Neural cell (in vitro differentiated cells): Measurements from ENCODE around the gene MED15. TPM values are rescaled to one million over a fixed set of nuclear protein-coding genes. Genes with fewer than 3 reads are reported as not detected.

Experiments
- H2AFZ ChIP-seq: fragments of 200-600, 300-800 bp; sonication (generic), shearing (Covaris generic); 2 replicates; pipeline ENCODE4 v1.6.0; 2014; ENCODE audit warnings: low read depth, mild to moderate bottlenecking, antibody characterized with exemption, low read length, moderate library complexity
- H3F3A ChIP-seq: fragments of 200-600 bp; shearing (Covaris generic); 2 replicates; pipeline ENCODE4 v1.6.1; 2016; ENCODE audit warnings: mild to moderate bottlenecking, moderate library complexity, mixed read lengths, antibody characterized with exemption, low read length; ENCODE audit not compliant: insufficient read depth, poor library complexity, severe bottlenecking
- H3K27ac ChIP-seq: fragments of 200-600, 300-800 bp; sonication (generic), shearing (Covaris generic); 2 replicates; pipeline ENCODE4 v1.5.1; 2014; ENCODE audit warnings: mild to moderate bottlenecking, low read length, moderate library complexity
- H3K27me3 ChIP-seq: fragments of 300-800, 200-600 bp; sonication (generic), shearing (Covaris generic); 2 replicates; pipeline ENCODE4 v1.6.0; 2014; ENCODE audit warnings: mild to moderate bottlenecking, low read depth, low read length, moderate library complexity; ENCODE audit not compliant: insufficient read depth
- H3K36me3 ChIP-seq: fragments of 300-800, 200-600 bp; sonication (generic), shearing (Covaris generic); 2 replicates; pipeline ENCODE4 v1.5.1; 2014; ENCODE audit warnings: mild to moderate bottlenecking, antibody characterized with exemption, low read length, moderate library complexity; ENCODE audit not compliant: insufficient read depth
- H3K4me2 ChIP-seq: fragments of 300-800, 200-600 bp; sonication (generic), shearing (Covaris generic); 2 replicates; pipeline ENCODE4 v1.6.0; 2014; ENCODE audit warnings: mild to moderate bottlenecking, low read length
- H3K4me3 ChIP-seq: fragments of 300-800, 200-600 bp; sonication (generic), shearing (Covaris generic); 2 replicates; pipeline ENCODE4 v1.5.1; 2014; ENCODE audit warnings: mild to moderate bottlenecking, low read length, moderate library complexity
- H3K79me2 ChIP-seq: fragments of 200-600 bp; shearing (Covaris generic); replicated peaks from 2 replicates; pipeline ENCODE4 v1.6.0; 2014; ENCODE audit warnings: mild to moderate bottlenecking, low read length, moderate library complexity; ENCODE audit not compliant: insufficient read depth
- H3K9ac ChIP-seq: fragments of 300-800, 200-600 bp; sonication (generic), shearing (Covaris generic); 2 replicates; pipeline ENCODE4 v1.6.1; 2016; ENCODE audit warnings: mild to moderate bottlenecking, low read length, mixed read lengths
- H3K9me2 ChIP-seq: fragments of 200-600 bp; shearing (Covaris generic); 2 replicates; pipeline ENCODE4 v1.6.1; 2016; ENCODE audit warnings: mild to moderate bottlenecking, low read length, mixed read lengths; ENCODE audit not compliant: insufficient read depth
- H3K9me3 ChIP-seq: fragments of 200-600, 300-800 bp; sonication (generic), shearing (Covaris generic); 2 replicates; pipeline ENCODE4 v1.6.1; 2016; ENCODE audit warnings: mild to moderate bottlenecking, mixed run types, low read length, moderate library complexity, mixed read lengths
- H4K20me1 ChIP-seq: fragments of 200-600 bp; shearing (Covaris generic); 2 replicates; pipeline ENCODE4 v1.6.1; 2016; ENCODE audit warnings: mild to moderate bottlenecking, mixed run types; ENCODE audit not compliant: insufficient read depth
- EP300 ChIP-seq: fragments of 450-650 bp; conservative IDR thresholded peaks from 2 replicates; pipeline ENCODE4 v1.6.1; 2014; ENCODE audit warnings: antibody characterized with exemption, mild to moderate bottlenecking, moderate library complexity; ENCODE audit not compliant: poor library complexity, severe bottlenecking
- EZH2 ChIP-seq: fragments of 200-600, 300-800 bp; shearing (Covaris generic), sonication (generic); IDR thresholded peaks from 2 replicates; pipeline ENCODE4 v1.6.1; 2014; ENCODE audit warnings: antibody characterized with exemption, low read length, borderline replicate concordance, mild to moderate bottlenecking; ENCODE audit not compliant: insufficient read depth, poor library complexity, severe bottlenecking
- MXI1 ChIP-seq: fragments of 450-650 bp; conservative IDR thresholded peaks from 2 replicates; pipeline ENCODE4 v1.6.1; 2014; ENCODE audit warnings: antibody characterized with exemption, mild to moderate bottlenecking; ENCODE audit not compliant: poor library complexity, severe bottlenecking
- POLR2AphosphoS5 ChIP-seq: IDR thresholded peaks from 2 replicates; pipeline ENCODE4 v1.6.1; 2012
- SMC3 ChIP-seq: fragments of 450-650 bp; conservative IDR thresholded peaks from 2 replicates; pipeline ENCODE4 v1.6.1; 2014; ENCODE audit warnings: antibody characterized with exemption, mild to moderate bottlenecking, moderate library complexity; ENCODE audit not compliant: poor library complexity
- TAF1 ChIP-seq: IDR thresholded peaks from 2 replicates; pipeline ENCODE4 v1.6.1; 2012; ENCODE audit warnings: low read depth
- polyA plus RNA-seq: library from polyadenylated mRNA; depleted of rRNA; stranded (reverse); fragments of >200 nt; gene quantifications from 2 replicates; pipeline ENCODE4 v1.2.3, GENCODE V29; 2014
- TF ChIP-seq, protein P1 (sequence below): IDR thresholded peaks from 2 replicates; pipeline ENCODE4 v1.6.1; 2012; ENCODE audit warnings: borderline replicate concordance
- TF ChIP-seq, protein P2 (sequence below): fragments of 450-650 bp; IDR thresholded peaks from 2 replicates; pipeline ENCODE4 v1.5.1; 2014; ENCODE audit warnings: antibody characterized with exemption, mild to moderate bottlenecking, moderate library complexity; ENCODE audit not compliant: poor library complexity, severe bottlenecking

Gene MED15
- polyA plus RNA-seq, 1 donor from 2014 or later: 13.2 TPM

DNA sequence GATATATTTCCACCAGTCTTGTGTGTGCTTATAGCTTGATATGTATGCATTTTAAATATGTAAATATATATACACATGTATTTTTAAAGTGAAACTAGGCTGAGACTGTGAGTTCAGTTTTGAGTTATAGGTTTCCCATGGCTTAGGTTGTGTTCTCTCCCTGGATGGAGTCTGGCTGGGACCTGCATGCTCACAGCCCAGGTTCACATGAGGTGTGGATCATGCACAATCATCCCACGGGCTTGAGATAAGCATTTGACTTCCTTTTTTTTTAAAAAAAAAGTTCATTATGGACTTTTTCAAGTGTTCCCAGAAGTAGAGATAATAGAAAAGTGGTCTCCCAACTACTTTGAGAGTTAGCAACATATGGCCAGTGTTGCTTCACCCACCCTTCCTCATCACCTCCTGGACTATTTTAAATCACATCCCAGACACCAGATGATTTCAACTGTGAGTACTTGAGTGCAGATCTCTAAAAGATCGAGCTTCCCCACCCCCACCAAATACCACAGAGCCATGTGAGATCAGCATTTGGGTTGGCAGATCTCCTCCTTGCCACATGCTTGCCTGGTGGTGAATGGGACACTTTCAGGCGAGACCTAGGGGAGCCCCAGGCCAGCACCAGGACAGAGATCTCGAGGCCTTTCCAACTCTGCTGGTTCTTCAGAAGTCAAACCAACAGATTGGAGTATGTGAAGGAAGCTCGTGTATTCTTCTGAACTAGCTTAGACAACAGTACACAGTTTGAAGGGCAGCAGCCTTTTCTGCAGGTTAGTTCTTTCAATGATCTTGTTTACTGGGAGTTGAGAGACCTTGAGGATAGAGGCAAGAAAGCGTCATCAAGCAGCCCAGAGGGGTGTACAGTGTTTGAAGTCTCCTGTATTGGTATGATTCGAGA, 15.9 kb downstream of the MED15 start:
- no peaks in the 10 kb centered on the region for H3F3A ChIP-seq
- no peaks in the 10 kb centered on the region for H4K20me1 ChIP-seq
- H3K9me2 ChIP-seq: no peaks in the 10 kb centered on the region
- no peaks in the 10 kb centered on the region for H3K9me3 ChIP-seq
- peaks cover 5% of the 10 kb centered on the region for H3K36me3 ChIP-seq
- no peaks in the 10 kb centered on the region for H3K27me3 ChIP-seq
- no peak for TF ChIP-seq EP300
- TF ChIP-seq, protein P1, sequence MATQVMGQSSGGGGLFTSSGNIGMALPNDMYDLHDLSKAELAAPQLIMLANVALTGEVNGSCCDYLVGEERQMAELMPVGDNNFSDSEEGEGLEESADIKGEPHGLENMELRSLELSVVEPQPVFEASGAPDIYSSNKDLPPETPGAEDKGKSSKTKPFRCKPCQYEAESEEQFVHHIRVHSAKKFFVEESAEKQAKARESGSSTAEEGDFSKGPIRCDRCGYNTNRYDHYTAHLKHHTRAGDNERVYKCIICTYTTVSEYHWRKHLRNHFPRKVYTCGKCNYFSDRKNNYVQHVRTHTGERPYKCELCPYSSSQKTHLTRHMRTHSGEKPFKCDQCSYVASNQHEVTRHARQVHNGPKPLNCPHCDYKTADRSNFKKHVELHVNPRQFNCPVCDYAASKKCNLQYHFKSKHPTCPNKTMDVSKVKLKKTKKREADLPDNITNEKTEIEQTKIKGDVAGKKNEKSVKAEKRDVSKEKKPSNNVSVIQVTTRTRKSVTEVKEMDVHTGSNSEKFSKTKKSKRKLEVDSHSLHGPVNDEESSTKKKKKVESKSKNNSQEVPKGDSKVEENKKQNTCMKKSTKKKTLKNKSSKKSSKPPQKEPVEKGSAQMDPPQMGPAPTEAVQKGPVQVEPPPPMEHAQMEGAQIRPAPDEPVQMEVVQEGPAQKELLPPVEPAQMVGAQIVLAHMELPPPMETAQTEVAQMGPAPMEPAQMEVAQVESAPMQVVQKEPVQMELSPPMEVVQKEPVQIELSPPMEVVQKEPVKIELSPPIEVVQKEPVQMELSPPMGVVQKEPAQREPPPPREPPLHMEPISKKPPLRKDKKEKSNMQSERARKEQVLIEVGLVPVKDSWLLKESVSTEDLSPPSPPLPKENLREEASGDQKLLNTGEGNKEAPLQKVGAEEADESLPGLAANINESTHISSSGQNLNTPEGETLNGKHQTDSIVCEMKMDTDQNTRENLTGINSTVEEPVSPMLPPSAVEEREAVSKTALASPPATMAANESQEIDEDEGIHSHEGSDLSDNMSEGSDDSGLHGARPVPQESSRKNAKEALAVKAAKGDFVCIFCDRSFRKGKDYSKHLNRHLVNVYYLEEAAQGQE: no peak
- TF ChIP-seq, protein P2, sequence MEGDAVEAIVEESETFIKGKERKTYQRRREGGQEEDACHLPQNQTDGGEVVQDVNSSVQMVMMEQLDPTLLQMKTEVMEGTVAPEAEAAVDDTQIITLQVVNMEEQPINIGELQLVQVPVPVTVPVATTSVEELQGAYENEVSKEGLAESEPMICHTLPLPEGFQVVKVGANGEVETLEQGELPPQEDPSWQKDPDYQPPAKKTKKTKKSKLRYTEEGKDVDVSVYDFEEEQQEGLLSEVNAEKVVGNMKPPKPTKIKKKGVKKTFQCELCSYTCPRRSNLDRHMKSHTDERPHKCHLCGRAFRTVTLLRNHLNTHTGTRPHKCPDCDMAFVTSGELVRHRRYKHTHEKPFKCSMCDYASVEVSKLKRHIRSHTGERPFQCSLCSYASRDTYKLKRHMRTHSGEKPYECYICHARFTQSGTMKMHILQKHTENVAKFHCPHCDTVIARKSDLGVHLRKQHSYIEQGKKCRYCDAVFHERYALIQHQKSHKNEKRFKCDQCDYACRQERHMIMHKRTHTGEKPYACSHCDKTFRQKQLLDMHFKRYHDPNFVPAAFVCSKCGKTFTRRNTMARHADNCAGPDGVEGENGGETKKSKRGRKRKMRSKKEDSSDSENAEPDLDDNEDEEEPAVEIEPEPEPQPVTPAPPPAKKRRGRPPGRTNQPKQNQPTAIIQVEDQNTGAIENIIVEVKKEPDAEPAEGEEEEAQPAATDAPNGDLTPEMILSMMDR: no peak
- no peak for TF ChIP-seq POLR2AphosphoS5
- no peak for TF ChIP-seq SMC3
- TF ChIP-seq EZH2: no peak
- no peak overlapping the region for H2AFZ ChIP-seq
- H3K4me2 ChIP-seq: no peak overlapping the region
- H3K4me3 ChIP-seq: no peak overlapping the region
- H3K79me2 ChIP-seq: peaks cover 13% of the 10 kb centered on the region
- no peak overlapping the region for H3K27ac ChIP-seq
- no peak overlapping the region for H3K9ac ChIP-seq

DNA sequence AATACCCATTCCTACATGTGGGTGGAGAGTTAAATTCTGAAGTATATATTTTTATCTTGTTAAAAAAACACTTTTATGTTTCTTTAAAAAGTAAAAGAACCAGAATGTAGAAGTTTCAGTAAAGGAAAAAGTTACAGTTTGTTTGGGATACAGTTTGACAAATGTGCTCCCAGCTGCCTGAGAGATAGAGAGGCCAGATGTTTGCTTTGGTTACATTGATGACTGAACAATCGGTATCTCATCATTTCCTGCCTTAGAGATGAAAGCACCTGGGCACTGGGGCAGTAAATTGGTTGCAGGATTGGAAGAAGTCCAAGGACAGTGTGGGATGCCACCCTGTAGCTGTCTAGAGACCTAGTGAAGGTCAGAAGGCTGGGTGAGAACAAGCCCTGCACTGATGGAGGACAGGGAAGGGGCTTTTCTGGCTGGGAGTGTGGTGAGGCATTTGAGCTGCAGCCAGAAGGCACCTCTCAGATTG, 16.6 kb downstream of the MED15 start:
- H4K20me1 ChIP-seq: no peaks in the 10 kb centered on the region
- H3K36me3 ChIP-seq: peaks cover 9% of the 10 kb centered on the region
- TF ChIP-seq TAF1 (no peak), POLR2AphosphoS5 (no peak), EZH2 (no peak), MXI1 (no peak)
- TF ChIP-seq, protein P2: no peak
- no peak overlapping the region for H3K4me3 ChIP-seq
- no peak overlapping the region for H3K9ac ChIP-seq
- H2AFZ ChIP-seq: no peak overlapping the region
- H3K4me2 ChIP-seq: no peak overlapping the region
- H3K27ac ChIP-seq: no peak overlapping the region
- H3K9me2 ChIP-seq: no peaks in the 10 kb centered on the region
- H3K9me3 ChIP-seq: no peaks in the 10 kb centered on the region
- no peaks in the 10 kb centered on the region for H3F3A ChIP-seq
- H3K27me3 ChIP-seq: no peaks in the 10 kb centered on the region
- H3K79me2 ChIP-seq: peaks cover 11% of the 10 kb centered on the region
